KMS-11 (cell line): Measurements from ENCODE around the gene ZNF670.

Experiments used
- H2AFZ ChIP-seq: fragments of 200-600 bp; sonication (generic); 2 replicates; pipeline ENCODE4 v1.6.1; 2016; ENCODE audit warnings: antibody characterized with exemption, mixed run types, low read depth
- H3K27ac ChIP-seq: fragments of 200-600 bp; sonication (generic); 2 replicates; pipeline ENCODE4 v1.6.1; 2016; ENCODE audit warnings: mild to moderate bottlenecking, mixed run types
- H3K27me3 ChIP-seq: fragments of 200-600 bp; sonication (generic); 2 replicates; pipeline ENCODE4 v1.6.1; 2017; ENCODE audit warnings: mild to moderate bottlenecking, low read depth, mixed run types, moderate library complexity; ENCODE audit not compliant: insufficient read depth
- H3K36me3 ChIP-seq: fragments of 200-600 bp; sonication (generic); 2 replicates; pipeline ENCODE4 v1.6.1; 2017; ENCODE audit warnings: mild to moderate bottlenecking, mixed run types; ENCODE audit not compliant: insufficient read depth
- H3K4me1 ChIP-seq: fragments of 200-600 bp; sonication (generic); 2 replicates; pipeline ENCODE4 v1.6.1; 2016; ENCODE audit warnings: mild to moderate bottlenecking, low read depth, mixed run types; ENCODE audit not compliant: poor library complexity, severe bottlenecking
- H3K4me2 ChIP-seq: fragments of 200-600 bp; sonication (generic); 2 replicates; pipeline ENCODE4 v1.7.0; 2016; ENCODE audit warnings: mild to moderate bottlenecking, mixed run types
- H3K4me3 ChIP-seq: fragments of 200-600 bp; sonication (generic); IDR thresholded peaks from 2 replicates; pipeline ENCODE4 v1.6.1; 2017; ENCODE audit warnings: low read depth, low read length, mixed read lengths; ENCODE audit not compliant: insufficient read depth
- H3K79me2 ChIP-seq: fragments of 200-600 bp; sonication (generic); 2 replicates; pipeline ENCODE4 v1.6.1; 2016; ENCODE audit warnings: low read depth, mixed run types; ENCODE audit not compliant: insufficient read depth
- H3K9ac ChIP-seq: fragments of 200-600 bp; sonication (generic); 2 replicates; pipeline ENCODE4 v1.6.1; 2016; ENCODE audit warnings: mild to moderate bottlenecking, mixed run types
- H4K20me1 ChIP-seq: fragments of 200-600 bp; sonication (generic); 2 replicates; pipeline ENCODE4 v1.6.1; 2016; ENCODE audit warnings: mild to moderate bottlenecking, mixed run types; ENCODE audit not compliant: insufficient read depth
- TF ChIP-seq, protein P1 (sequence below): fragments of 200-600 bp; sonication (generic); conservative IDR thresholded peaks from 2 replicates; pipeline ENCODE4 v1.6.1; 2017; ENCODE audit warnings: low read depth, mild to moderate bottlenecking, antibody characterized with exemption, low read length, moderate library complexity, mixed read lengths

Gene ZNF670

DNA sequence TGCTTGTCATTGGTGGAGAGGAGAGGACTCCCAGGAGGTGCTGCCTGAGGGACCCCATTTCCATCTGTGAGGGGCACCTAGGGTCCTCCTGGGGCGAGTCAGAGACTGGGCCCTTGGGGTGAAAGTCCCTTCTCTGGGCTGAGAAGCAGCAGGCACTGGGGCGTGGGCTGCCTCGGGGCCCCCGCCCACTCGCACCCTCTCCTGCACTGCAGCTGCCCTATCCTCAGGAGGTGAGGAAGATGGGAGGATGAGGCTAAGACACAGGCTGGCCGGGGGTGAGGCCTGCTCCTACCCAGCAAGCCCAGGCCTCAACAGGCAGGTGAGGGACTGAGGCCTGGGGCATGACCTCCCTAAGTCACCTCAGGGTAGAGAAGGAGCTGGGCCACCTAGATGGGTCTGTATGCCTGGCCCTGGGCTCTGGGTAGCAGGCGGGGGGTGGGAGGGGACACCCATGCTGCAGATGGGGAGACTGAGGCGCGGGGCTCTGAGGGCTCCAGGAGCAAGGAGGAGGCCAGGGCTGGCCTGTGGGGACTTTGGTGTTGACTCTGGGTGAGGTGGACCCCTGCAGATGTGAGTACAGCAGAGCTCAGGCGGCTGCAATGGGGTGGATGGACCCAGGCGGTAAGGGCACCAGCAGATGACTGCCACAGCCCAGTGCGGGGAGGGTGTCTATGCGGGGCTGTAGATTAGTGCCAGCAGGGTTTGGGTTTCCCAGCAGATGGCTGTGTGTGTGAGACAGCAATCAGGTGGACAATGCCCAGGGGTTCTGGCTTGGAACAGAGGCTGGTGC is 35.9 kb upstream of the ZNF670 start:
- Histone ChIP-seq H3K4me3 (no peak overlapping the region), H3K4me1 (no peaks in the 10 kb centered on the region), H3K27ac (no peak overlapping the region), H3K79me2 (no peaks in the 10 kb centered on the region), H3K4me2 (no peak overlapping the region), H4K20me1 (no peaks in the 10 kb centered on the region), H3K27me3 (no peaks in the 10 kb centered on the region), H3K9ac (no peak overlapping the region), H2AFZ (no peak overlapping the region), H3K36me3 (no peaks in the 10 kb centered on the region)
- TF ChIP-seq, protein P1, sequence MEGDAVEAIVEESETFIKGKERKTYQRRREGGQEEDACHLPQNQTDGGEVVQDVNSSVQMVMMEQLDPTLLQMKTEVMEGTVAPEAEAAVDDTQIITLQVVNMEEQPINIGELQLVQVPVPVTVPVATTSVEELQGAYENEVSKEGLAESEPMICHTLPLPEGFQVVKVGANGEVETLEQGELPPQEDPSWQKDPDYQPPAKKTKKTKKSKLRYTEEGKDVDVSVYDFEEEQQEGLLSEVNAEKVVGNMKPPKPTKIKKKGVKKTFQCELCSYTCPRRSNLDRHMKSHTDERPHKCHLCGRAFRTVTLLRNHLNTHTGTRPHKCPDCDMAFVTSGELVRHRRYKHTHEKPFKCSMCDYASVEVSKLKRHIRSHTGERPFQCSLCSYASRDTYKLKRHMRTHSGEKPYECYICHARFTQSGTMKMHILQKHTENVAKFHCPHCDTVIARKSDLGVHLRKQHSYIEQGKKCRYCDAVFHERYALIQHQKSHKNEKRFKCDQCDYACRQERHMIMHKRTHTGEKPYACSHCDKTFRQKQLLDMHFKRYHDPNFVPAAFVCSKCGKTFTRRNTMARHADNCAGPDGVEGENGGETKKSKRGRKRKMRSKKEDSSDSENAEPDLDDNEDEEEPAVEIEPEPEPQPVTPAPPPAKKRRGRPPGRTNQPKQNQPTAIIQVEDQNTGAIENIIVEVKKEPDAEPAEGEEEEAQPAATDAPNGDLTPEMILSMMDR: no peak

DNA sequence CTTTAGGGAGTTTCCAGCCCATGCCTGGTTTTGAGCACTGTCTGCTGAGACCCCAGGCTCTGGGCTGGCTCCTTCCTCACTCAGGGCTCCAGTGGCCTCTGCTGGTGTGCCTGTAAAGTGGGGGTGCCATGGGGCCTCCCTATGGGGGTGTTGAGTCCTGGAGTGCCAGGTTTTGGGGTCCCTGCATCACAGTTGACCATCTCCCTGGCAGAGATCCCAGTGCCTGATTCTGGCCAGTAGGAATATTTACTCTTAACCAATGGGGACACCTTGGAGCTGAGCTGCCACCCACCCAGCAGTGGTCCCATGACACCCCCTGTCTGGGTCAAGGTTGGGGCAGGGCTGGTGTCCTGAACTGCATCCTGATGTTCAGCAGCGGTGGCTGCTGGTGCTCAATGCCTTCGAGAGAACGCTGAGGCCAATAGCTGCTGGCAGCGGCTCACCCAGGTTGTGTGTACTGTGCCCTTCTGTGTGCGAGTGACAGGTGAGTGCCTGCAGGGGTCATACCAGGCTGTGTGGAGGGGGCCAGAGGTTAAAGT is 35.2 kb upstream of the ZNF670 start:
- no peak overlapping the region for H2AFZ ChIP-seq

DNA sequence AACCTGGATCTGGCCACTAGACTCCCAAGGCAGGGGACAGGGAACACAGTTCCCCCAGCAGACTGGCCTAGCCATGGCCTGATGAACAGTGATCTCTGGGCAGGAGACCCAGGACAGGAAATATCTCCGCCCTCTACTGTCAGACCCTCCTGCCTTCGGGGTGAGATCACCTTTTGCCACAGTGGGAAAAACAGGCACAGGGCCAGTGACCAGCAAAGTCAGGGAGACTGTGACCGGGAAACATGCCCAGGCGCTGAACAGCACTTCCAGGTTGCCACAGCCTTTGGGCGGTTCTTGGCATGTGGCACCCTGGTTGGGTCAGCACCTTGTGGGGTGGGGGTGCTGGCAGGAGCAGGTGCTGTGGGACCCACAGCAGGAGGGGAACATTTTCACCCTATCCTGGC is 34.5 kb upstream of the ZNF670 start:
- H4K20me1 ChIP-seq: no peaks in the 10 kb centered on the region
- H3K79me2 ChIP-seq: no peaks in the 10 kb centered on the region
- no peaks in the 10 kb centered on the region for H3K4me1 ChIP-seq
- no peak overlapping the region for H3K9ac ChIP-seq
- TF ChIP-seq, protein P1: no peak
- H3K4me2 ChIP-seq: no peak overlapping the region
- H3K27me3 ChIP-seq: no peaks in the 10 kb centered on the region
- no peaks in the 10 kb centered on the region for H3K36me3 ChIP-seq
- H3K4me3 ChIP-seq: no peak overlapping the region
- H3K27ac ChIP-seq: no peak overlapping the region
- no peak overlapping the region for H2AFZ ChIP-seq

More for the DNA sequence above, 35.2 kb upstream of the ZNF670 start:
- Histone ChIP-seq H3K27me3 (no peaks in the 10 kb centered on the region), H3K4me1 (no peaks in the 10 kb centered on the region), H3K4me3 (no peak overlapping the region), H4K20me1 (no peaks in the 10 kb centered on the region), H3K27ac (no peak overlapping the region), H3K9ac (no peak overlapping the region), H3K36me3 (no peaks in the 10 kb centered on the region), H3K79me2 (no peaks in the 10 kb centered on the region), H3K4me2 (no peak overlapping the region)
- TF ChIP-seq, protein P1: no peak

DNA sequence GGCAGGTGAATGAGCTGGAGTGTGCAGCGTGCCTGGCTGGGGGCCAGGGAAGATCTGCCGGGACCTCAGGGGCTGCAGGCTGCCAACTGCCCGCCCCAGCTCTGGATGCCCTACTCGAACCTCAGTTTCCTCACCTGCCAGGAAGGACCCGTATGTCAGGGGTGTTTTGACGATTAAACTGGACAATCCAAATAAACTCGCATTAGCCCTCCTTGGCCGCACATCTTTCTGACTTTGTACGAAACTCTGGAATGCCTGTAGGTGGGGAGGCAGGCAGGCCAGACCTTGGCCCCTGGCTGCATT is 33.8 kb upstream of the ZNF670 start:
- H3K27me3 ChIP-seq: no peaks in the 10 kb centered on the region
- TF ChIP-seq, protein P1: no peak
- H3K79me2 ChIP-seq: no peaks in the 10 kb centered on the region
- no peak overlapping the region for H3K9ac ChIP-seq
- no peak overlapping the region for H2AFZ ChIP-seq
- H3K4me1 ChIP-seq: no peaks in the 10 kb centered on the region
- H3K4me3 ChIP-seq: no peak overlapping the region
- H4K20me1 ChIP-seq: no peaks in the 10 kb centered on the region
- H3K27ac ChIP-seq: no peak overlapping the region
- no peaks in the 10 kb centered on the region for H3K36me3 ChIP-seq
- H3K4me2 ChIP-seq: no peak overlapping the region
